GM21717 (cell line): ENCODE results near the gene SHC1.

Experiments used
- ATAC-seq: cut with Tn5 transposase; IDR thresholded peaks from one replicate; pipeline ENCODE4 v1.9.1; 2021; ENCODE audit warnings: mild to moderate bottlenecking, moderate library complexity; ENCODE audit not compliant: unreplicated experiment

Gene SHC1

DNA sequence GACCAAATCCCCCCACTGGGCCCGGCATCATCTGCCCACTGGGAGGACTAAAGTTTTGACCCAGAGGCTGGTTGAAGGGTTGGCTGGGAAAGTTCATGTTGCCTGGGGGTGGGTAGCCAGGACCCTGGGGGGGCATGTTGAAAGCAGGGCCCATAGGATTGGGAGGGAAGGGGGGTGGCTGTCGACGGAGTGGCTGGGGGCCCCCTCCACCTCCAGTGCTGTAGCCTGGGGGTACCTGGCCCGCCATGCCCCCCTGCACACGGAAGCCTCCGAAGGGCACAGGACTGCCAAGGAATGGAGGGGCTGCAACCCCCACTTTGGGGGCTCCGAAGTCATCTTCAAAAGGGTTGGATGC lies 11.1 kb downstream of the SHC1 start:
- no peak for ATAC-seq

DNA sequence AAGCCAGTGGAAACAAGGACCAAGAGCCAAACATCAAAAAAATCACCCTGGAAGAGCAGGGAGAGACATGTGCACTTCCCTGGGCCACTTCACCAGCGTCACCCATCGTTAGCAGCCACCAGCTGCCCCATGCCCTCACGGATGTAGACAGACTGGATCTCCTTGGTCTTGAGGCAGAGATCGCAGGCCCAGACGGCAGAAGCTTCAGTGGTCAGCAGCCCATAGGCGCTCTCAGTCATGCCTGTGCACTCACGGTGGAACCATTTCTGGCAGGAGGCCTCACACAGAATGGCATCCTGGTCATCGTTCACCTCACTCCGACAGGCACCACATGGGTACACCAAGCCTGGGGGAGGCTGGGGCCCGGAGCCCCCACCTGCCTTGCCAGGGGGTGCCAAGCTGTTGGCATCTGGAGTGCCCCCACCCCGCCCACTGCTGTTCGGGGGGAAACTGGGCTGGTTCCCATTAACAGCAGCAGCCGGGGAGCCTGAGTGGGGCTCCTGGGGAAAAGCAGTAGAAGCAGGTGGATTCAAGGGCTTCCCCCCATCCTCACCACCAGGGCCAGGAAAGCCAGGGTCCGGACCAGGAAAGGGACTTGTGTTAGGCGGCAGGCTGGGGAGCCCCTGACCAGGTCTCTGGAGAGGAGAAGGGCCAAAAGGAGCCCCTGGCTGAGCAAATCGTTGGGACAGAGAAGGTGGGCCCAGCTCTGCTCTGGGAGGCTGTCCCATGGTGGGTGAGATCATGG lies 11.7 kb downstream of the SHC1 start:
- ATAC-seq: no peak

DNA sequence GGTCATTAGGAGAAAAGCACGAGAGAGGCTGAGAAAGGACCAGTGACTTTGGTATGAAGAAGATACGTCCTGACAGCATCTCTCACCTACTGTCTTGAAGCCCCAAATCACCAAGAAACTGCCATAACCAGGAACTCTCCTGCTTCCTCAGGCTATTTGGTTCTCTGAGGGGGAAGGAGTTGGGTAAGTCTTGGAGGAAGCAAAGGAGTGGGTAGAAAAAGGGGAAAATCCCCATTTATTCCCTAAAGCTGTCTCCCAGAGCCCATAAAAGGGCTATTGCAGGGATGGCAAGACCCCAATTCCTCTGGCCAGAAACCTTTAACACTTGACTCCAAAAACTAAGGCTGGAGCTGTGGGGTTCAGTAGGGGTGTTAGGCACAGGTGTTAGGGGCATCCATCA lies 12.5 kb downstream of the SHC1 start:
- ATAC-seq: no peak

DNA sequence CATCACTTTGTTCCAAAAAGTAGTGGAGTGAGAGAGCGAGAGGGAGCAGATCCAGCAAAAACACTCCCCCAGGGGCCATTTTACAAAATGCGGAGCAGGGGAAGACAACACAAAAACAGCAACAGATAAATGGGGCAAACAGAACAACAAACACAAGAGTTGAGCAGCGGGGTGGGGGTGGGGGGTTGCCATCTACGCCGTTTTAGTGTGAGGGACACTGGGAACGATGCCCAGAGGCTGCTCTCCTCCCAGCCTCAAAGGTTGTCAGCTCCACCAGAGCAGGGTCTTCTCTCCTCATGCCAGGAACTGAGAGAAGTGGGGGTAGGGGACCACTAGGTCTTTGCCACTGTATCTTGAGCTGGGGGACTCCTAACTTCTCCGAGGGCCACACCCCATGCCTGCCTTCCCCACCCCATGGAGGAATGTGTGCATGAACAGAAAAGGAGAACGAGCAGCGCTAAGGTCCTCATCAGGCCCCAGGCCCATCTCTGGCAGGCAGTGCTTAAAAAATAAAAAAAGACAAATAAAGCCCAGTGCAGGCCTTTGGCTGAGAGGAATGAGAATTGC lies 13.4 kb downstream of the SHC1 start:
- no peak for ATAC-seq

DNA sequence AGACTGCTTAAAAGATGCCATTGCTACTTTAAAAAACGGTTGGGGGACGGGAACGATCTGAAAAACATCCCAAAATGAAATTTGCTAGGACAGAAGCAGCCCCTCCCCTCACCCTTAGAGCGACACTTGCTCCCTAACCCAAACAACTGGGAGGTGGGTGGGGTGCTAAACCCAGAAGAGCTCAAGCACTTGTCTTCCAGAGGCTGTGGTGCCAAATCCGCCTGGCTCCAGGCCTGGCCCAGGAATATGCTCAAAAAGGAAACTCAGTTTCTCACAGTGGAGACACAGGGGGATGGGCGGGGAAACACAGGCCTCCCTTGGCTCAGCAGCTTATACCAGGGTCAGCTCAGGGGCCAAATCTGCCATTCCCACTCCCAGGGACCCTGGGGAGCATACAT lies 14.0 kb downstream of the SHC1 start:
- no peak for ATAC-seq

DNA sequence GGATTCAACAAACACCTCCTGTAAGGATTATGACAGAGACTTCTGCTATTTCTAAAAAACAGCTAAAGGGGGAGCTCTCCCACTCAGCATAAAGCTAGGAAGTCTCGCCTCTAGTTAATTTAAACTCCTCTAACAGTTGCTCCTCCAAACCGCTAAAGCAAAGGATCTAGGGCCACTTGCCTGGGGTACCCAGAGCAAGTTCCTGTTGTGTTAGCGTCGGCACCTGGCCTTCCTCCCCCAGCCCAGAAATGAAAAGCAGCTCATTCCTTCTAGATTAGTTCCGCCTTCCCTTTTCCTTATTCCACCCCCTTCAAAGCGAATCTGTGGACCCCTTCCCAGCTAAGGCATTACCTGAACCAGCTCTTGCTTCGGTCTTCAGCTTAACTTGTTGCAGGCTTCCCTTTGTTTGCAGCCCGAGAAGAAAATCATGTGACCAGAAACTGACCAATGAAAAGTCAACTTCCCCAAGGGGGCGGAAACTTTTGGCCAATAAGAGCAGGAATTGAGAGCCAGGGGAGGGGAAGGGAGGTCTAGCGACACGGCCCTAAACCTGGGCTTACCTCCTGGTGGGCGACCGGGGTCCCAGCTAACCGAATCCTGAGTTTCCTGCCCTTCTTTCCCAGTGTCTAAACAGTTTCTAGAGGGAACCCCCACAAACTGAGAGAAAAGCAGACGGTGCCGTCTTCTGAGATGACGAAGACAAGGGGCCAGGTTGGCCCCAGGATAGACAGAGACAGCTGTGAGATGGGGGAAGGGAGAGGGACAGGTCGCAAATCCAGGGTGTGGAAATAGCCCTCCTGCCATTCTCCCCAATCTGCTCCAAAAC lies 14.6 kb downstream of the SHC1 start, which contains the start of gene PBXIP1:
PBXIP1 (minus strand) TSS at position 382 of the 826 bp plus-strand sequence. CDS start 2,378 bp downstream, outside the sequence.
- ATAC-seq: no peak

DNA sequence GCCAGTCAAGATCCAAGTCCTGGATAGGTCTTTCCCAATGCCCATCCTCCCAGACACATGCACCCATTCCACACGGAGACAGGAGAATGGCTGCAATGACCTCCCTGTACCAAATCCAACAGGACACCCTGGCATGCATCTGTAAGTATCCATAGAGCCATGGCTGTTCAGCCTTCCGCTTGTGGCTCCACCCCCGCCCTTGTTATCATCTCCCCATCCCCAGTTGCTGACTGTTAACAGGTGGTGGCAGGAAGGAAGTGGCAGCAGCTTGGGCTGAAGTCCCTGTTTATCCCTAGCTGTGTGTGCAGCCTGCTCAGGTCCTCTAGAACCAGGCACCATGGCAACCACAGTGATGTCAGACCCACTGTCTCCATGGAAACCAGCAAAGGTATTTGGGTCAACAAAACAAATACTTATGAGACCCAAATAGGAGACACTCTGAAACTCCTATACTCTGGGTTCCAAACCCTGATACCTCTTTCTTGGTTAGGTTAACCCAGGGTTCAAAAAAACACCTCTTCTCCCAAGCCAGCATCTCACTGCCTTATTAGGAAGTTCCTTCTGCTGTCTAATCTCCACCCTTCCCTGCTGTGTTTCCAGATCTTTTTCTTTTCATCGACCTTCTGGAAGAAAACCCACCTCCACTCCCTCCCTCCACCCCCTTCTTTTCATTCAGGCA lies 15.4 kb downstream of the SHC1 start:
- no peak for ATAC-seq

DNA sequence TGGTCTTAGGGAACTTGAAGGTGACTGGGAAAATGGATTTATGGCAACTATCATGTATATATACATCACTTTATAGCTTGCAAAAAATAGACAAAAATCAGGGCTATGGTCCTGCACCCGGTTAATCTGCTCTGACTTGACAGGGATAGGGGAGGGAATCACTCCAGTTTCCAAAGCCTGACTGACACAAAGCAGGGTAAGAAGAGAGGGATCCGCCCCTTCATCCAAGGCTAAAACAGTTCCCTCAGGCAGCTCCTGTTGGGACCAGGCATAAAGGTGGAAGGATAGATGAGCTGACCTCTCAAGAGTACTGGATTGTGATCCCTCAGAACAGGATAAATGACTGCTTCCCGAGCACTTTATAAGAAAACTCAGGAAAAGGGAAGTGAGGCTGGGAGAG lies 16.0 kb downstream of the SHC1 start:
- ATAC-seq: no peak

DNA sequence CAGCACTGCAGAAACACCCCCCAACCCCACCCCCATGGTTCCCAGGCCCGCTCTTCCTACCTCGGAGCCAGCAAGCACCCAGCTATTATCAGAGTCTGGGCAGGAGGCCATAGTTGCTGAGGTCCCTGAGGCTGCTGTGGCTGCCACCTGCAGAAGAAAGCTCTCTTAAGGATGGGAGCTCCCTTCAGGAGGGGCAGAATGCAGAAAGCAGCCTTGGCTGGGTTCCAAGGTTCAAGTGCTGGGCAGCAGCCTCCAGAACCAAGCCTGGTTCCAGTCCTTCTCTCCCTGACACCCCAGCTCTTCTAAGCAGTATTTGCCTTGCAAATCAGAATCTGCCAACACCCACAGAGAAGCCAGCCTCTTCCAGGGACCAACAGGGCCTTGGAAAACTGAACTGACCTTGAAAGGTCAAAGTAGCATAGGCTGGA lies 16.9 kb downstream of the SHC1 start:
- no peak for ATAC-seq

DNA sequence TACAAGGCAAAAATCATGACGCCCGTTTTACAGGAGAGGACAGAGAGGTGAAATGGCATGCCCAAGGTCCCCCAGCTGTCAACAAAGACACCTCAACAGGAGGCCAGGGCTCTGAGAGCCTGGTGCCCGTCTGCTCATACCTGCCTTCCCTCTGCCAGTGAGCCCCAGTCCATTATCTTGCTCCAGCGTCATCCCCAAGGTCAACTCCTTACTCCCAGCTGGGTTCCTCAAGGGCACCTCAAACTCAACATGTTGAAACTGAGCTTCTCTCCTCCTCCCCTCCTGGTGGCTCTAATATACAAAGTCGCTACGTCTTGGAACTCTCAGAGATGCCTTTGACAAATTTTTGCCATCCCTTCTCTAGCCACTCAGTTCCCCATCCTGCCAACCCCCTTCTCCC lies 17.9 kb downstream of the SHC1 start:
- no peak for ATAC-seq

DNA sequence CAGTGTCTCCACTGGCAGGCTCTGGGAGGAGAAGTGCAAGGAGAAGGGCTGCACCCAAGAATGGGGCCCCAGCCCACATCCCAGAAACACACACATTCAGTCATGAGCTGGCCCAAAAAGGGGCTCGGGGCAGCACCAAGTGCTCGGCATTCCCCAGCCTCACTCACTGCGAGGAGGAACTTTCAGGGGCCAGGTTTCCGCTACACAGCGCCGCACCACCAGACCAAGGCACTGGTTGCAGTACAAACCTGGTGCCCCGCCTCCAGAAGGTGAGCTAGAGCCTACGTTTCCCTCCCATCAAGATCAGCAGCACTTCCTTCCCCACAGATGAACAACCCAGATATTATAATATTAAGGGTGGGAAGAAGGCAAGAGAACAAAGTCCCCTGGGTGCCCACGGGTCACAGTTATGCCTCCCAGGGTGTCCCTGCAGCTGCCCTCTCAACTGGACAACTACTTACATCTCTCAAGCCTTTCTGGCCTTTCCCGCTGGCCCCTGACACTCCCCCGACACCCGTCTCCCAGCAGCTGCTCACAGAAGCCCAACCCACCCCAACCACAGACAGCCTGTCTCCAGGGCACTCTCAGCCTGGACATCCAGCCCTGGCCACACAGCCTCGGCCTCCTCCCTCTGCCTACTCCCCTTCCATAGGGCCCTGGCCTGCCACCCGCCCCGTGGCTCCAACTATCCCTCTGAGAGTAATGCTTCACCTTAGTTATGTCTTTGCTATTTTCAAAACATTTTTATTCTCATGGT lies 18.5 kb downstream of the SHC1 start:
- no peak for ATAC-seq

DNA sequence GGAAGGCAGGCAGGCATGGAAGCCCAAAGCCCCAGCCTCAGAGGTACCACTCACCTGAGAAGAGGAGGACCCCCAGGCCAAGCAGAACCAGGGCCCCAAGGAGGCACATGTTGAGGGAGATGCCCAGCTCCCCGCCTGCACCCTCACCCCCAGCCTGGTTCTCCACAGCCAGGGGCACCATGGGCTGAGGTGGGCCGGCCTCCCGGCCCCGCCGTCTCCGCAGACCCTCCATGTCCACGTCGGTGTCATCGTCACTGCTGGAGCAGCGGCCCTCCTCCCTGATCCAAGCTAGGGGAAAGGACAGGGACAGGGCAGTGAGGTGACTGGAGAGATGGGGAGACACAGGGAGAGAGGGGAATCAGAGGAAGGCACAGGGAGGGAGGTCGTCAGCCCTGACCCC lies 22.5 kb downstream of the SHC1 start:
- no peak for ATAC-seq

DNA sequence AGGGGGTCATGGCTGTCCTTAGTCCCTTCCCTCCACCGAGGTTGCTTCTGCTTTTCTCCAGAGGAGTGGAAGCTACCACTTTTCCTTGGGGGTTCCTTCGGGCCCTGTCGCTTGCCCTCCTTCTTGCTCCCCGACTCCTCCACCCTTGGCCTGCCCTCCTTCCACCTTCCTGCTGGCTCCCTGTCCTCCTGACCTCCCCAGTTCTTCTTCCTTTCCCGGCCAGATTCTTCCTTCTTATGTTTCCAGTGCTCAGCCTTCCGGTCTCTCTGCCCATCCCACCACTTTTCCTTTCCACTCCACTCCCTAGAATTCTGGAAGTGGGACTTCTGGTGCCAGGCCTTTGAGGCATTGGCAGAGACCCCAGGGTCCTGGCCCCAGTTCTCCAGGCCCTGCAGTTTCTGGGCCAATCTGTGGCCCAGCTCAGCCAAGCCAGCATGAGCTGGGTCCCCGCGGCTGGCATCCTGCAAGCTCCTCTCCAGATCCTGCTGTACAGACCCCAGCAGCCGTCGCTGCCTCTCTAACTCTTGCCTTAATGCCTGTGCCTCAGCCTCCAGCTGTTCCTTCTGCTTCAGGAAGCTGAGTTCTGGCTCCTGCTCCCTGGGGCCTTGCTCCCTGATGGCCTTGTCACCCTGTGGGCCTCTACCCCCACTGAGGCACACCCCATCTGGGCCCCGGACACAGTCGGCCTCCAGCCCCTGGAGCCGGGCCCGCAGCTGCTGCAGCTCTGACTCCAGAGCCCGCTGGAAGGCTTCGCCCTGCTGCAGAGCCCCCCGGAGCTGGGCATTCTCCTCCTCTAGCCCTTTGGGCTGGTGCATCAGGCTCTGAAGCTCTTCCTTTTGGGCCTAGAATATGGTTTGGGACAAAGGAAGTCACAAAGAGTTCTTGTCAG lies 24.3 kb downstream of the SHC1 start:
- no peak for ATAC-seq

DNA sequence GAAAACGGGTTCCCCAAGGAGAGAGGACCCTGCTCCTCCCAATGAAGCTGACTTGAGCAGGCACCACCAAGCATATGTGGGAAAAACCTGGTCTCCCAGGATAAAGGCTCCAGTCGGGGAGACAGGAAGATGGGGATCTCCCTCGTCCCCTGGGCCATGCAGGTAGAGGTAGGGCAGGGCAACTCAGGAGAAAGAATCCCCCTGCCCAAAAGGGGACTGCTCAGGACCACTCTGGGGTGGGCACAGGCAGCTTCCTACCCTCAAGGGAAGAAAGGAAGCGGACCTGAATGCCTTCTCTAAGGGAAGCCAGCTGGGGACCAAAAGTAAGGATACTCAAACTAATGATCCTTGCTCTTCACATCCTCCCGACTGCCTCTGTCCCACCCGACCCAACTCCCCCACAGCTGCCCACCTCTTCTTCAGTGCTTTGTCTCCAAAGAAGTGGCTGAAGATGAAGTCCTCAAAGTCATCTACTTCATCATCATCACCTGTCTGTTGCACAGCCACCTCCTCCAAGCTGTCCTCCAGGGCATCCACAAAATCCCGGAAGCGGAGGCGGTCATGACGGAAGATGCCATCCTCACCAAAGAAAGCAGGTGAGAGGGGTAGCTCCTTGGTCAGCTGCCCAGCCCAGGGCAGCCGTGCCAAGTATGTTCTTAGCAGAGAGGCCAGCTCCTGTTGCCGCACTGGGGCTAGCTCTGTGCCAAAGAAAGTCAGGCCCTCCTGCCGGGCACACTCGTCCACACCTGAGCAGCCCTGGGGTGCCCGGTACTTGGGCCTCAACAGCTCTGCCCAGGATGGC lies 25.2 kb downstream of the SHC1 start:
- no peak for ATAC-seq

DNA sequence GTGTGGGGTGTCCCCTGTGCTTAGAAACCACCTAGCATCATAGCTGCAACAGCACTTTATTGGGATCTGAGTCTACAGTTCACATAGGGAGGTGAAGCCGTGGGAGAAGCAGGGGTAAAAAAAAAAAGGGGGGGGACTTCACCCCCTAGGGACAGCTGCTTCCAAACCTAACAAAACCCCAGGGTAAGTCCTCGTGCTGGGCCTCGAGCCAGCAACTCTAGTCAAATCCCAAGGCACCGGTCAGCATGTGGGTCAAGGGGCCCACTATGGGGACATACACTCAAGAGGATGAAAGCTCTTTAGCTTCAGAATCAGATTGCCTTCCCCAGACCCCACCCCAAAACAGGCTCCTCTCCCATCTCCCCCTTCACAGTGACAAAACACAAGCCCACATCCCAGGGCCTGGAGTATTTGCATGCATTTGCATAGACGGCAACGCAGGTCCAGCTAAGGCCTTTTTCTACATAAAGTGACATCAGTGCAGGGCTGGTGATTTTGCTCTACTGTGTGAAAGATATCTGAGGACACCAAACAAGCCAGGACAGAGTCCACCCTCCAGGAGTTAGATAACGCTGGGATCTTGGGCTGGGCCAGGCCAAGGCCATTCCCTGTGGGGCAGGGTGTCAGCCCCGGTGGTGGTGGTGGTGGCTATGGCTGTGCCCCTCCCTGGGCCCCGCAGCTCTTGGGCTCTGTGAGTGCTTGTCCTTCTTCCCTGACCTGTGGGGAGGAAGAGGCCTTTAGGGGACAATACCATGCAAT lies 26.0 kb downstream of the SHC1 start:
- ATAC-seq: no peak

DNA sequence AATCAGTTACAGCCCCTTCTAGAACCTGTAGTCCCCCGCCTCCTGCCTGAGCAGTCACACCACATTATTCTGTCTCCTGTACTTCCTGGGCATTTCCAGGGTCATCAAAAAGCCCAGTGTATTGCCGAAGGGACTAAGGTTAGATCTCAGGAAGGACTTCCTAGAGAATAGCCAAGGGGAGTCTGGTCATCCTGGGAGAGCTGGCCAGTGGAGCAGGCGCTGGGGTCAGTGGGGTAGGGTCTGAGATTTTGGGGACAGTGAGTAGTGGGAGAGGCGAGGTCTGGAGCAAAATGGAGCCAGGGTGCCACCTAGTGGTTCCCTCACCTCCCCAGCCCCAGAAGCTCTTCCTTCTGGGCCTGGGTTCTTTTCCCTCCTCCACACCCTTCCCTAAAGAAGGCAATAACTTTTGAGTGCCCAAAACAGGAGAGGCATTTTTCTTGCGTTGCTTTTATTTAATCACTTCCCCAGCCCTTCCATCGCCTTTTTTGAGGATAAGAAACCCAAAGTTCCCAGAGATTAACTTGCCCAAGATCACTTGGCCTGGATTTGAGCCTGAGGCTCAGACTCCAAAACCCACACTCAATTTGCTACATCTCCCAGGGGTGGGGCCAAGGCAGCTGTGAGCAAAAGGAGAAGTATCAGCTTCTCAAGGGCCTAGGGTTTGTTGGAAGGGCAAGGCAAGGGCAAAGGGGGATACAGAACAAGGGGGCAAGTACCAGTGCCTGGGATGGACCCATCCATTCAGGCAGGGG lies 26.7 kb downstream of the SHC1 start:
- no peak for ATAC-seq

DNA sequence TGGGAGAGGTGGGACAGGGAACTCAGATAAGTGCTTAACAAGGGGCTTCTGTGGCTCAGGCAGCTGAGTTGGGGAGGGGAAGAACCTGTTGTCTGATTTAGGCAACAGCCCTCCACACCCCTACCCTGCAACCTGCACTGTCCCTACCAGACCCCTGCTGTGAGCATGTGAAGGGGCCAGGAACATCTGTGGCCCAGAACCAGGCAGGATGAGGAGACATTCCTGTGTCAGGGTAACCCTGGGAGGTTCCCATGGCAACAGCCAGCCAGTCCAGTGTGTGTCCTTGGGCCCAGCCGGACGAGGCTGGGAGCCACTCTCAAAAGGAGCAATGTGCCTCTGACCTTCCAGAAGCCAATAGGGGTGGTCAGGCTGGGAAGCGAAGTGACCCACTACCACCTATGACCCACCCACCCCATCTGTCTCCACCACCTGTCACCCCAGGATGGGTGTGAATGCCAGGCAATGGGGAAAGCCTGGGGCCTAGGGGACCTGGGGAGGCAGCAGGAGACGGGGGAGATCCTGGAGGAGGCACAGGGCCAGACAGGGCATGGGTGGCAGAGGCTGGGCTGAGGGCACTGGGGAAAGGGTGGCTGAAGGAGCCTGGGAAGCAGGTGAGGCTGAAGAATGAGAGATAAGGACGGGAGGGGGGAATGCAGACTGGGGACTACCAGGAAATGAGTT lies 29.1 kb downstream of the SHC1 start:
- no peak for ATAC-seq
